ENCODE measurements around the gene AHCTF1. TPM values are rescaled to one million over a fixed set of nuclear protein-coding genes. Genes with fewer than 3 reads are reported as not detected.

AHCTF1 gene, protein sequence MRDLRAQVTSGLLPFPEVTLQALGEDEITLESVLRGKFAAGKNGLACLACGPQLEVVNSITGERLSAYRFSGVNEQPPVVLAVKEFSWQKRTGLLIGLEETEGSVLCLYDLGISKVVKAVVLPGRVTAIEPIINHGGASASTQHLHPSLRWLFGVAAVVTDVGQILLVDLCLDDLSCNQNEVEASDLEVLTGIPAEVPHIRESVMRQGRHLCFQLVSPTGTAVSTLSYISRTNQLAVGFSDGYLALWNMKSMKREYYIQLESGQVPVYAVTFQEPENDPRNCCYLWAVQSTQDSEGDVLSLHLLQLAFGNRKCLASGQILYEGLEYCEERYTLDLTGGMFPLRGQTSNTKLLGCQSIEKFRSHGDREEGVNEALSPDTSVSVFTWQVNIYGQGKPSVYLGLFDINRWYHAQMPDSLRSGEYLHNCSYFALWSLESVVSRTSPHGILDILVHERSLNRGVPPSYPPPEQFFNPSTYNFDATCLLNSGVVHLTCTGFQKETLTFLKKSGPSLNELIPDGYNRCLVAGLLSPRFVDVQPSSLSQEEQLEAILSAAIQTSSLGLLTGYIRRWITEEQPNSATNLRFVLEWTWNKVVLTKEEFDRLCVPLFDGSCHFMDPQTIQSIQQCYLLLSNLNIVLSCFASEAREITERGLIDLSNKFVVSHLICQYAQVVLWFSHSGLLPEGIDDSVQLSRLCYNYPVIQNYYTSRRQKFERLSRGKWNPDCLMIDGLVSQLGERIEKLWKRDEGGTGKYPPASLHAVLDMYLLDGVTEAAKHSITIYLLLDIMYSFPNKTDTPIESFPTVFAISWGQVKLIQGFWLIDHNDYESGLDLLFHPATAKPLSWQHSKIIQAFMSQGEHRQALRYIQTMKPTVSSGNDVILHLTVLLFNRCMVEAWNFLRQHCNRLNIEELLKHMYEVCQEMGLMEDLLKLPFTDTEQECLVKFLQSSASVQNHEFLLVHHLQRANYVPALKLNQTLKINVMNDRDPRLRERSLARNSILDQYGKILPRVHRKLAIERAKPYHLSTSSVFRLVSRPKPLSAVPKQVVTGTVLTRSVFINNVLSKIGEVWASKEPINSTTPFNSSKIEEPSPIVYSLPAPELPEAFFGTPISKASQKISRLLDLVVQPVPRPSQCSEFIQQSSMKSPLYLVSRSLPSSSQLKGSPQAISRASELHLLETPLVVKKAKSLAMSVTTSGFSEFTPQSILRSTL (N-terminal part only)
- 134 TPM for total RNA-seq

DNA sequence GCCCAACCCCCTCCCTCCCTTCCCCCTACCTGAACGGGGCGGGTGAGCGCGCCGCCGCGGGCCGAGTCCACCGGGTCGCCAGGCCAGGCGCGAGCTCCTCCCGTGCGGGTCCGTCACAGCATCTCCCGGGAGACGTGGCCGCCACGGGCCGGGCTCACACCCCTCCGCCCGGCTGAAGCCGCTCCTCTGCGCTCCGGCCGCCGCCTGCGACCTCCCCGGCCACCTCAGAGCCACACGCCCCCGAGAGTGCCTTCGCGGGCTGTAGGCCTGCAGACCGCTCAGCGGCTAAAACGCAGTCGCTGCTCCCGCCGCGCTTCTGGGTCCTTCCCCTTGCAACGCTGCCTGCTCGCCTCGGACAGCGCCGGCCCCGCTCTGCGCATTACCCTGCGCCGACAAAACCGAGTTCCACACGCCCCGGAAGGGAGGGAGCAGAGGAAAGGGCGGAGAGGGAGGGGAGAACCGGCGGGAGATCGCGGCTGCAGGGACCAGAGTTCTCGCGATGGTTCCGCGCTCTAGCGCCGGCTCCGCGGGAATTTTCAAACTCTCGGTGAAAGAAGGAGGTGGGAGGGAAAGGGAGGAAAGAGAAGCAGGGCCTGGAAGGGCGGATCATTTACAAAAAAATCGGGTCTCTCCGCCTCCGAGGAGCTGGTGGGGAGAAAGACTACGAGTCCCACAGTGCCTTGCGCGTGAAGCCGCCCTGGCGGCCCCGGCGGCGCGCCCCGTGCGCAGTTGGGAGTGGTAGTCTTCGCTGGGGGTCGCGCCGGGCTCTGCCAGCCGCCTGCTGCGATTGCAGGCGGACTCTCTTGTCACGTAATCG is at the start of gene AHCTF1:
TSS of gene AHCTF1 (minus strand) at position 400 of the 817 bp plus-strand sequence. CDS start 13,578 bp downstream, outside the sequence.
- H3K4me3 ChIP-seq (ENCODE audit: low read length): peak within 1 kb of the TSS; percentile 91
- H3K9me3 ChIP-seq (ENCODE audit: low read depth, low read length): no peaks in the 10 kb centered on the region
- H3K4me1 ChIP-seq (ENCODE audit: insufficient read depth, low read length): peaks cover 21% of the 10 kb centered on the region
- no peaks in the 10 kb centered on the region for H3K27me3 ChIP-seq (ENCODE audit: insufficient read depth, low read length)

DNA sequence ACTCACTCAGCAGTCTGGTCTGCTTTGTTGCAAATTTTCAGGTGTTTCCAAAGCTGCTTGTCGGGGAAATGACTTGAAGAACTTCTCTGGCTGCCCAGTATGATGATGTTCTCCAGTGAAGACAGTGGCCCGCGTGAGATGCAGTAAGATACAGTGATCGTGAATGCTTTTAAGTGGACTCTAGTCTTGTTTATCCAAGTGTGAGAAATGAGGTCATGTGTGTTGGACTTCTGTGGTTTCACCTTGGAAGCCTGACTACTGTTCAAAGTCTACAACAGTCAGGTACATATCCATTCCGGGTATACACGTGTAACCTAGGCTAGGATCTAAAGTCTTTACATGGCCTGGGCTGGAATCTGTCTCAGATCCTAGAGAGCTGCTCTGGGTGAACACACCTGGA is 47.0 kb upstream of the AHCTF1 start:
- no peaks in the 10 kb centered on the region for H3K4me1 ChIP-seq (ENCODE audit: insufficient read depth, low read length)
- H3K27me3 ChIP-seq (ENCODE audit: insufficient read depth, low read length): no peaks in the 10 kb centered on the region
- H3K4me3 ChIP-seq (ENCODE audit: low read length): no peak overlapping the region
- H3K9me3 ChIP-seq (ENCODE audit: low read depth, low read length): peaks cover 23% of the 10 kb centered on the region

- H3K4me1 ChIP-seq (ENCODE audit: insufficient read depth, low read length): no peaks in the 10 kb centered on the region
- no peak overlapping the region for H3K4me3 ChIP-seq (ENCODE audit: low read length)
- peaks cover 19% of the 10 kb centered on the region for H3K9me3 ChIP-seq (ENCODE audit: low read depth, low read length)
- no peaks in the 10 kb centered on the region for H3K27me3 ChIP-seq (ENCODE audit: insufficient read depth, low read length)
Observed at GRCh38 chr1:246978281-246978680, 46.5 kb upstream of the AHCTF1 start.

DNA sequence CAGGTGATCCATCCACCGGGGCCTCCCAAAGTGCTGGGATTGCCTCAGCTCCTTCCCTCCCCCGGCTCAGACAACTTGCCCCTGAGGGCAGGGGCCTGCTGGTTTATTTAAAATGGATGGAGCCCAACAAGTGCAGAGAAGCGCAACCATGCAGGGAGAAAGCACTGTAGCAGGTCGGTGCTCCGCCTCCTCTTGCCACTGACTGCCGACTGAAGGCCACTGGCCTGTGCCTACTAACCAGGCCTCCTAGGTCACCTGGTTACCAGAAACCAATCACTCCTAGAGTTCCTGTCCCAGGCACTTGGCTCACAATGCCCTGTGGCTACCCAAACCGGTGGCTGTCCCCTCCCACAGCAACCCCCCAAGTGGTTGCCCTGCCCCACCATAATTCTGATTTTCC is 40.2 kb upstream of the AHCTF1 start:
- H3K4me3 ChIP-seq (ENCODE audit: low read length): no peak overlapping the region
- H3K4me1 ChIP-seq (ENCODE audit: insufficient read depth, low read length): no peaks in the 10 kb centered on the region
- H3K27me3 ChIP-seq (ENCODE audit: insufficient read depth, low read length): no peaks in the 10 kb centered on the region
- peaks cover 7% of the 10 kb centered on the region for H3K9me3 ChIP-seq (ENCODE audit: low read depth, low read length)

GRCh38 chr1:246971090-246971721 is 39.5 kb upstream of the AHCTF1 start:
- Histone ChIP-seq H3K27me3 (ENCODE audit: insufficient read depth, low read length) (no peaks in the 10 kb centered on the region), H3K4me3 (ENCODE audit: low read length) (no peak overlapping the region), H3K4me1 (ENCODE audit: insufficient read depth, low read length) (no peaks in the 10 kb centered on the region), H3K9me3 (ENCODE audit: low read depth, low read length) (peaks cover 7% of the 10 kb centered on the region)

- H3K27me3 ChIP-seq (ENCODE audit: insufficient read depth, low read length): no peaks in the 10 kb centered on the region
- H3K4me1 ChIP-seq (ENCODE audit: insufficient read depth, low read length): no peaks in the 10 kb centered on the region
- H3K9me3 ChIP-seq (ENCODE audit: low read depth, low read length): no peaks in the 10 kb centered on the region
- no peak overlapping the region for H3K4me3 ChIP-seq (ENCODE audit: low read length)
Observed at GRCh38 chr1:246969621-246970020, 37.9 kb upstream of the AHCTF1 start.

- no peaks in the 10 kb centered on the region for H3K27me3 ChIP-seq (ENCODE audit: insufficient read depth, low read length)
- no peaks in the 10 kb centered on the region for H3K9me3 ChIP-seq (ENCODE audit: low read depth, low read length)
- peaks cover 19% of the 10 kb centered on the region for H3K4me1 ChIP-seq (ENCODE audit: insufficient read depth, low read length)
- H3K4me3 ChIP-seq (ENCODE audit: low read length): no peak overlapping the region
Observed at GRCh38 chr1:246966502-246966901, 34.8 kb upstream of the AHCTF1 start.

DNA sequence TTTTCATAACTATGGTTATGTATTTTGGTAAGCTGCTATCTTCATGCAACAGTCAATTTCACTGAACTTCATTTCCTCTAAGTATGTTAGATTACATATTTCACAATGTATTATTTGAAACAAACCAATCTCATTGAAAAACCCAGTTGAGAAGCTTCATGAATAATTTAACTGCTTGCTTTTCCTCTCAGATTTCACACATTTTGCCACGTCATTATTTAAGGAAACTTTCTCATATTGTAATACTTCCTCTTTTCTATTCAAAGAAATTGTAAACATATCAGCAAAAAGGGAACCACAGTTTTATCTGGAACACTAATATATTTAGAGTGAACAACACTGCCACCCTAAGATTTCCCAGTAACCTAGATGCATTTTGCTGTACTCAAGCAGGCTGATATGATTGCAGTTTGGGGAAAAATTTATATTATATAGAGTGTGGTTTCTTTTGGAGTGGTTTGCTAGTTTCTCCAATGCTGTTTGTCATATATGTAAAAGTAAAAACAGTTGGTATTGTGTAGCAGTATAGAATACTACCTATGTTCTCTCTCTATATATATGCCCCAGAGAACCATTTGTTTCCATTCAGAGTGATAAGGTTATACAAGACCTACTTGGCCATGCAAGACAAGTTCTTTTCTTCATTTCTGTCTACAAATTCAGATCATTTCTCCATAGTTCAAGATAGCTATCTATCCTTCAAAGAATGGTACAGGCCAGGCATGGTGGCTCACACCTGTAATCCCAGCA is 28.4 kb upstream of the AHCTF1 start:
- H3K4me3 ChIP-seq (ENCODE audit: low read length): no peak overlapping the region

DNA sequence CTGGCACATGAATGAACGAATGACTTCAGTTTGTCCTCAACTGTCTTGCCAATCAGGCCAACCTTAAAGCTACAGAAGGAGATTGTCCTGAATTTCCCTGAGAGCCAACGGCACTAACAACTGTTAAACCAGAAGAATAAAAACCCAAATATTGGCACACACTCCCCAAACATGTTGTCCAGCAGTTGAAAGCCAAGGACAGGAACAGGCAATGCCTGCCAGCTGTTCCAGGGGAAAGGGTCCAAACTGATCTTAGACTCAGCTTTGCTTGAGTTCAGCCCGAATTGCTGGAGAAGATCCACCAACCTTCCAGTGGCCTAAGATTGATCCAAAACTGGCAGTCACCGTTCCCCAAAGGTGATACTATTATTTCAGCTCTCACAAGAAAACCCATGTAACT is 22.4 kb upstream of the AHCTF1 start:
- peaks cover 6% of the 10 kb centered on the region for H3K4me1 ChIP-seq (ENCODE audit: insufficient read depth, low read length)
- no peaks in the 10 kb centered on the region for H3K27me3 ChIP-seq (ENCODE audit: insufficient read depth, low read length)
- H3K4me3 ChIP-seq (ENCODE audit: low read length): no peak overlapping the region
- no peaks in the 10 kb centered on the region for H3K9me3 ChIP-seq (ENCODE audit: low read depth, low read length)

More for the DNA sequence above, 28.4 kb upstream of the AHCTF1 start:
- Histone ChIP-seq H3K4me1 (ENCODE audit: insufficient read depth, low read length) (peaks cover 43% of the 10 kb centered on the region), H3K9me3 (ENCODE audit: low read depth, low read length) (no peaks in the 10 kb centered on the region), H3K27me3 (ENCODE audit: insufficient read depth, low read length) (no peaks in the 10 kb centered on the region)

DNA sequence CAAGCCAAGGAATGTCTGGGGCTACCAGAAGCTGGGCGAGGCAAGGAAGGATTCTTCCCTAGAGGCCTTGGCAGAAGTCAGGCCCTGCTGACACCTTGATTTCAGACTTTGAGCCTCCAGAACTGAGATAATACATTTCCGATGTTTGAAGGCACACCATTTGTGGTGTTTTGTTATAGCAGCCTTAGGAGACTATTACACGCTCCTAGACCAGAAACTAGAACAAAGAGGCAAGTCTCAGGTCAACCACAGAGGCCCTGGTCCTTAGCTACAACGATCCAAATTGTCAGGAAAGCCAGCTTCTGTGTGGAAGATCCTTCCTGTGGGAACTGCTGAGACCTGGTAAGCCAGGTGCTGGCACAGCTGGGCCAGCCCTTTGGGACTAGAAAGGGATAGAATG is 19.7 kb upstream of the AHCTF1 start:
- no peaks in the 10 kb centered on the region for H3K9me3 ChIP-seq (ENCODE audit: low read depth, low read length)
- no peaks in the 10 kb centered on the region for H3K4me1 ChIP-seq (ENCODE audit: insufficient read depth, low read length)
- no peak overlapping the region for H3K4me3 ChIP-seq (ENCODE audit: low read length)
- H3K27me3 ChIP-seq (ENCODE audit: insufficient read depth, low read length): no peaks in the 10 kb centered on the region

DNA sequence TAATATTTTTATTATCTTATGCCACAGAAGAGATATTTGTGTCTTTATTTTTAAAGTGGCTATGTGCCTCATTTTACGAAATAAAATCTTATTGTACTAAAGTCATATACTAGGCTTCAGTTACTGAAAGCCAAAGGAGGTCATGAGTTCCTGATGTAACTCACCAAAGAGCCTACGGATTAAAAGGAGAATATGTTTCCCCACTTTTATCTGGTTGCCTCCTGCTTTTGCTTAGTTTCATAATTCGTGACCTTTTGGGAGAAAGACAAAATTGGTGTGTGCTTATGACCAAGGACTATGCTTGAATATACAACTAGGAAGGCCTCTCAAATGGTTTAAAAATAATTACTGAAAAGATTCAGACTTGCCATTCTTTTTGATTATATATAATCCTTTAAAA is 18.2 kb upstream of the AHCTF1 start:
- H3K4me3 ChIP-seq (ENCODE audit: low read length): no peak overlapping the region
- no peaks in the 10 kb centered on the region for H3K4me1 ChIP-seq (ENCODE audit: insufficient read depth, low read length)
- no peaks in the 10 kb centered on the region for H3K27me3 ChIP-seq (ENCODE audit: insufficient read depth, low read length)
- H3K9me3 ChIP-seq (ENCODE audit: low read depth, low read length): no peaks in the 10 kb centered on the region

- no peaks in the 10 kb centered on the region for H3K27me3 ChIP-seq (ENCODE audit: insufficient read depth, low read length)
- no peaks in the 10 kb centered on the region for H3K9me3 ChIP-seq (ENCODE audit: low read depth, low read length)
- no peak overlapping the region for H3K4me3 ChIP-seq (ENCODE audit: low read length)
- H3K4me1 ChIP-seq (ENCODE audit: insufficient read depth, low read length): no peaks in the 10 kb centered on the region
Observed at GRCh38 chr1:246947255-246947654, 15.5 kb upstream of the AHCTF1 start.

DNA sequence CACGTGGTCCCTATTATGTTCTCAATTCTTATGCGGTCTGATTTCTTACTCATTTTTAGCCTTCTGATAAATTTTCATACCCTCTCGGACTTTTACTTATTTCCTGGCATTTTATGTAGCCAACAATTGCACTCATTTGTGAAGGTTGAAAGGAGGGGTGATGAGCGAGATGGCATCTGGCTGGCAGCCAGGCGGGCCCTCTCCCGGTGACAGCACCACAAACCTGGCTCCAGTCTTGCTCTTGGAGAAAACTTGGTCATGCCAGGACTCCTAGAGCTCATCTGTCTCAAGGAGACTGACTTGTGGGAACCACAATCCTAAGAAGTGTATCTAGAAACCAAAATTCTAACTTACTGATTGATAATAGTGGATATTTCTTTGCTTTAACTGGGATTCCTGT is 14.6 kb upstream of the AHCTF1 start:
- Histone ChIP-seq H3K27me3 (ENCODE audit: insufficient read depth, low read length) (no peaks in the 10 kb centered on the region), H3K9me3 (ENCODE audit: low read depth, low read length) (no peaks in the 10 kb centered on the region), H3K4me1 (ENCODE audit: insufficient read depth, low read length) (no peaks in the 10 kb centered on the region), H3K4me3 (ENCODE audit: low read length) (no peak overlapping the region)

Data from mononuclear cell (primary cell).